AML-193 (cell line): ENCODE results near the gene SLC15A1.

Experiments
- DNase-seq, 2 experiments: peaks; one replicate each; lab custom pipeline; 2025; lab: John Stamatoyannopoulos, UW

Gene SLC15A1

GRCh38 chr13:98752467-98753290, at the start of gene SLC15A1:
SLC15A1 (minus strand) TSS chr13:98752672; CDS start chr13:98752598, 74 bp downstream.
- no peak for DNase-seq

- no peak for DNase-seq
Observed at GRCh38 chr13:98801626-98802418, 49.4 kb upstream of the SLC15A1 start.

GRCh38 chr13:98800078-98800477, 47.6 kb upstream of the SLC15A1 start:
- no peak for DNase-seq

GRCh38 chr13:98798849-98799645, 46.6 kb upstream of the SLC15A1 start:
- no peak for DNase-seq

GRCh38 chr13:98797456-98797855, 45.0 kb upstream of the SLC15A1 start:
- no peak for DNase-seq

GRCh38 chr13:98796798-98797197, 44.3 kb upstream of the SLC15A1 start:
- no peak for DNase-seq

- DNase-seq: no peak
Observed at GRCh38 chr13:98796191-98796590, 43.7 kb upstream of the SLC15A1 start.

- DNase-seq: no peak
Observed at GRCh38 chr13:98795220-98795619, 42.7 kb upstream of the SLC15A1 start.

- no peak for DNase-seq
Observed at GRCh38 chr13:98794498-98794897, 42.0 kb upstream of the SLC15A1 start.

GRCh38 chr13:98792785-98793495, 40.5 kb upstream of the SLC15A1 start:
- DNase-seq: no peak

- DNase-seq: no peak
Observed at GRCh38 chr13:98792321-98792720, 39.8 kb upstream of the SLC15A1 start.

GRCh38 chr13:98791611-98792010, 39.1 kb upstream of the SLC15A1 start:
- no peak for DNase-seq

GRCh38 chr13:98787996-98788395, 35.5 kb upstream of the SLC15A1 start:
- no peak for DNase-seq

GRCh38 chr13:98787173-98787572, 34.7 kb upstream of the SLC15A1 start:
- no peak for DNase-seq

- DNase-seq: no peak
Observed at GRCh38 chr13:98786023-98786422, 33.6 kb upstream of the SLC15A1 start.

- DNase-seq: no peak
Observed at GRCh38 chr13:98785405-98785804, 32.9 kb upstream of the SLC15A1 start.

GRCh38 chr13:98784666-98785065, 32.2 kb upstream of the SLC15A1 start:
- DNase-seq: no peak

GRCh38 chr13:98783856-98784478, 31.5 kb upstream of the SLC15A1 start:
- no peak for DNase-seq

- no peak for DNase-seq
Observed at GRCh38 chr13:98782654-98783053, 30.2 kb upstream of the SLC15A1 start.

GRCh38 chr13:98781905-98782304, 29.4 kb upstream of the SLC15A1 start:
- DNase-seq: no peak

GRCh38 chr13:98781470-98781869, 29.0 kb upstream of the SLC15A1 start:
- DNase-seq: no peak
